Mesenteric fat pad (tissue), 1 donor: ENCODE measurements around the gene GPC2. TPM values are rescaled to one million over a fixed set of nuclear protein-coding genes. Genes with fewer than 3 reads are reported as not detected.
"Not testable (repeated sequence)": the region's sequence is repeated elsewhere in the genome, so short reads cannot be mapped to it uniquely, and the experiment has no call there.

Experiments
- DNase-seq: peaks from one replicate; pipeline ENCODE4 v3.0.0-alpha.2; 2020; ENCODE audit warnings: low spot score
- total RNA-seq: library from RNA; stranded (reverse); fragmentation: NEBNext Ultra II Directional; extraction: Animal tissue kit (Norgen Biotek cat#: 25700); gene quantifications from one replicate; pipeline ENCODE4 v1.2.1, GENCODE V29; 2021
- donor health status: DM: yes; HTN: yes; CAD: no.

The GPC2 gene
- total RNA-seq, 1 donor from 2014 or later, result 1.2 TPM

GRCh38 chr7:100152937-100153666 lies 24.1 kb downstream of the GPC2 start:
- no peak for DNase-seq

- DNase-seq, result no peak
These were observed 24.8 kb downstream of the GPC2 start for GRCh38 chr7:100152404-100152803.

GRCh38 chr7:100148559-100149328 lies 28.4 kb downstream of the GPC2 start, which contains the start of gene LAMTOR4:
TSS of gene LAMTOR4 (plus strand) at chr7:100148918. CDS start at chr7:100148973, 55 bp downstream.
- peak; percentile 99 for DNase-seq

- DNase-seq, result no peak
These were observed 29.0 kb downstream of the GPC2 start for GRCh38 chr7:100148225-100148558.

GRCh38 chr7:100147278-100147677 lies 29.9 kb downstream of the GPC2 start:
- no peak for DNase-seq

GRCh38 chr7:100146350-100146749 lies 30.8 kb downstream of the GPC2 start:
- DNase-seq, result not testable (repeated sequence)

- no peak for DNase-seq
These were observed 34.7 kb downstream of the GPC2 start for GRCh38 chr7:100142461-100142860.

- no peak for DNase-seq
These were observed 35.6 kb downstream of the GPC2 start for GRCh38 chr7:100141555-100141949.

- DNase-seq, result no peak
These were observed 39.1 kb downstream of the GPC2 start for GRCh38 chr7:100137851-100138760.

- DNase-seq, result no peak
These were observed 44.5 kb downstream of the GPC2 start for GRCh38 chr7:100132697-100133151.

GRCh38 chr7:100132126-100132525 lies 45.1 kb downstream of the GPC2 start:
- no peak for DNase-seq

- DNase-seq, result peak; percentile 93
These were observed 46.4 kb downstream of the GPC2 start for GRCh38 chr7:100130608-100131453.

GRCh38 chr7:100130220-100130607 lies 47.0 kb downstream of the GPC2 start:
- not testable (repeated sequence) for DNase-seq

GRCh38 chr7:100128637-100128963 lies 48.6 kb downstream of the GPC2 start:
- no peak for DNase-seq

- no peak for DNase-seq
These were observed 49.1 kb downstream of the GPC2 start for GRCh38 chr7:100127866-100128636.

GRCh38 chr7:100126931-100127865 lies 50.0 kb downstream of the GPC2 start, which contains the start of gene MBLAC1:
TSS of gene MBLAC1 (plus strand) at chr7:100126967. CDS start at chr7:100127396, 429 bp downstream.
- peak; percentile 96 for DNase-seq

- no peak for DNase-seq
These were observed 50.8 kb downstream of the GPC2 start for GRCh38 chr7:100126239-100126930.
